ENCODE results near the gene TMEM53. TPM values are rescaled to one million over a fixed set of nuclear protein-coding genes. Genes with fewer than 3 reads are reported as not detected.

The TMEM53 gene
- total and polyA plus RNA-seq, 2 experiments from 2014 or later, result 15.2 to 43.0 TPM

- Histone ChIP-seq H3K27ac (no peak overlapping the region), H3K27me3 (no peaks in the 10 kb centered on the region)
- no peak for DNase-seq (ENCODE audit: low read depth in 1 of 2, low spot score in 1 of 2)
These were observed 62.9 kb downstream of the TMEM53 start for GRCh38 chr1:44611419-44611818.

GRCh38 chr1:44610527-44611148, 63.6 kb downstream of the TMEM53 start:
- no peak overlapping the region for H3K4me3 ChIP-seq
- no peak overlapping the region for H3K27ac ChIP-seq
- TF ChIP-seq CTCF (IDR thresholded peaks at IDR 0.05; ENCODE audit: low read depth, low read length), result no peak
- no peaks in the 10 kb centered on the region for H3K9me3 ChIP-seq (ENCODE audit: low read depth)
- no peaks in the 10 kb centered on the region for H3K36me3 ChIP-seq
- peaks cover 14% of the 10 kb centered on the region for H3K4me1 ChIP-seq (ENCODE audit: low read depth)
- H3K27me3 ChIP-seq, result no peaks in the 10 kb centered on the region
- DNase-seq (ENCODE audit: low read depth in 1 of 2, low spot score in 1 of 2), result no peak

More at GRCh38 chr1:44611419-44611818, 62.9 kb downstream of the TMEM53 start:
- no peak overlapping the region for H3K4me3 ChIP-seq
- TF ChIP-seq CTCF (IDR thresholded peaks at IDR 0.05; ENCODE audit: low read depth, low read length), result no peak
- peaks cover 14% of the 10 kb centered on the region for H3K4me1 ChIP-seq (ENCODE audit: low read depth)
- H3K9me3 ChIP-seq (ENCODE audit: low read depth), result no peaks in the 10 kb centered on the region
- no peaks in the 10 kb centered on the region for H3K36me3 ChIP-seq

GRCh38 chr1:44609768-44610526, 64.3 kb downstream of the TMEM53 start:
- no peaks in the 10 kb centered on the region for H3K36me3 ChIP-seq
- H3K27ac ChIP-seq, result no peak overlapping the region
- no peak for DNase-seq (ENCODE audit: low read depth in 1 of 2, low spot score in 1 of 2)
- H3K4me1 ChIP-seq (ENCODE audit: low read depth), result peaks cover 13% of the 10 kb centered on the region
- no peaks in the 10 kb centered on the region for H3K9me3 ChIP-seq (ENCODE audit: low read depth)
- no peak for TF ChIP-seq CTCF (IDR thresholded peaks at IDR 0.05; ENCODE audit: low read depth, low read length)
- H3K27me3 ChIP-seq, result no peaks in the 10 kb centered on the region
- H3K4me3 ChIP-seq, result no peak overlapping the region

GRCh38 chr1:44609412-44609767, 64.9 kb downstream of the TMEM53 start:
- no peak overlapping the region for H3K27ac ChIP-seq
- peak; percentile 74 for TF ChIP-seq CTCF (IDR thresholded peaks at IDR 0.05; ENCODE audit: low read depth, low read length)

GRCh38 chr1:44608141-44608540, 66.1 kb downstream of the TMEM53 start:
- Histone ChIP-seq H3K9me3 (ENCODE audit: low read depth) (no peaks in the 10 kb centered on the region), H3K27me3 (no peaks in the 10 kb centered on the region), H3K36me3 (no peaks in the 10 kb centered on the region), H3K27ac (no peak overlapping the region), H3K4me1 (ENCODE audit: low read depth) (peaks cover 4% of the 10 kb centered on the region), H3K4me3 (no peak overlapping the region)
- no peak for DNase-seq (ENCODE audit: low read depth in 1 of 2, low spot score in 1 of 2)
- peak; percentile 31 for TF ChIP-seq CTCF (IDR thresholded peaks at IDR 0.05; ENCODE audit: low read depth, low read length)

More at GRCh38 chr1:44609412-44609767, 64.9 kb downstream of the TMEM53 start:
- Histone ChIP-seq H3K36me3 (no peaks in the 10 kb centered on the region), H3K4me1 (ENCODE audit: low read depth) (peaks cover 8% of the 10 kb centered on the region), H3K27me3 (no peaks in the 10 kb centered on the region), H3K4me3 (no peak overlapping the region), H3K9me3 (ENCODE audit: low read depth) (no peaks in the 10 kb centered on the region)
- DNase-seq (ENCODE audit: low read depth in 1 of 2, low spot score in 1 of 2), result peak; percentile 58 to 85
